ENCODE results near the gene KICS2.

DNA sequence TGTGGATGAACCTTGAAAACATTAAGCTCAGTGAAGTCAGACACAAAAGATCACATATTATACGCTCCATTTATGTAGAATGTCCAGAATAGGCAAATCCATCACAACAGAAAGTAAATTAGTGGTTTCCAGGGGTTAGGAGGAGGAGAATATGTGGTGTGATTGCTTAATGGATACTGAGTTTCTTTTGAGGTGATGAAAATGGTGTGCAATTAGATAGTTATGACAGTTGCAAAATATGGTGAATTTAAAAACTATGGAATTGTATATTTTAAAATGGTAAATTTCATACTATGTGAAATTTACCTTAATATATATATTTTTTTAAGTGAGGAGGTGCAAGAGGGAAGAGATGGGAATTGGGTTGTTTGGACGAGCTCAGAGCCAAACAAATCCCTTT is 46.3 kb upstream of the KICS2 start:
- TF ChIP-seq, protein P1, sequence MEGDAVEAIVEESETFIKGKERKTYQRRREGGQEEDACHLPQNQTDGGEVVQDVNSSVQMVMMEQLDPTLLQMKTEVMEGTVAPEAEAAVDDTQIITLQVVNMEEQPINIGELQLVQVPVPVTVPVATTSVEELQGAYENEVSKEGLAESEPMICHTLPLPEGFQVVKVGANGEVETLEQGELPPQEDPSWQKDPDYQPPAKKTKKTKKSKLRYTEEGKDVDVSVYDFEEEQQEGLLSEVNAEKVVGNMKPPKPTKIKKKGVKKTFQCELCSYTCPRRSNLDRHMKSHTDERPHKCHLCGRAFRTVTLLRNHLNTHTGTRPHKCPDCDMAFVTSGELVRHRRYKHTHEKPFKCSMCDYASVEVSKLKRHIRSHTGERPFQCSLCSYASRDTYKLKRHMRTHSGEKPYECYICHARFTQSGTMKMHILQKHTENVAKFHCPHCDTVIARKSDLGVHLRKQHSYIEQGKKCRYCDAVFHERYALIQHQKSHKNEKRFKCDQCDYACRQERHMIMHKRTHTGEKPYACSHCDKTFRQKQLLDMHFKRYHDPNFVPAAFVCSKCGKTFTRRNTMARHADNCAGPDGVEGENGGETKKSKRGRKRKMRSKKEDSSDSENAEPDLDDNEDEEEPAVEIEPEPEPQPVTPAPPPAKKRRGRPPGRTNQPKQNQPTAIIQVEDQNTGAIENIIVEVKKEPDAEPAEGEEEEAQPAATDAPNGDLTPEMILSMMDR (conservative IDR thresholded peaks at IDR 0.05): no peak
- TF ChIP-seq EZH2 (IDR thresholded peaks at IDR 0.05; ENCODE audit: low read depth): no peak

Measured in PC-9 (cell line).